ENCODE data around the gene ACTL8.

ACTL8 gene

DNA sequence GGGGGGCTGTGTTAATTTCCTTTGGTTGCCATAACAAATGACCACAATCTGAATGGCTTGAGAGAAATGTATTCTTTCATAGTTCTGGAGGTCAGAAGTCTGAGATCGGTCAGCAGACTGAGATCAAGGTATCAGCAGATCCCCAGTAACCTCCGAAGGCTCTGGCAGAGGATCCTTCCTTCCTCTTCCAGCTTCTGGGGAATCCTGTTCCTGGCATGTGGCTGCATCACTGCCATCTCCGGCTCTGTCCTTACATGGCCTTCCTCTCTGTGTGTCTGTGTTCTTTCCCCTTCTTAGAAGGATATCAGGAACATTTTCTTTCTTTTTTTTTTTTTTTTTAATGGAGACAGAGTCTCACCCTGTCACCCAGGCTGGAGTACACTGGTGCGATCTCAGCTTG lies 25.8 kb downstream of the ACTL8 start:
- TF ChIP-seq, protein P1, sequence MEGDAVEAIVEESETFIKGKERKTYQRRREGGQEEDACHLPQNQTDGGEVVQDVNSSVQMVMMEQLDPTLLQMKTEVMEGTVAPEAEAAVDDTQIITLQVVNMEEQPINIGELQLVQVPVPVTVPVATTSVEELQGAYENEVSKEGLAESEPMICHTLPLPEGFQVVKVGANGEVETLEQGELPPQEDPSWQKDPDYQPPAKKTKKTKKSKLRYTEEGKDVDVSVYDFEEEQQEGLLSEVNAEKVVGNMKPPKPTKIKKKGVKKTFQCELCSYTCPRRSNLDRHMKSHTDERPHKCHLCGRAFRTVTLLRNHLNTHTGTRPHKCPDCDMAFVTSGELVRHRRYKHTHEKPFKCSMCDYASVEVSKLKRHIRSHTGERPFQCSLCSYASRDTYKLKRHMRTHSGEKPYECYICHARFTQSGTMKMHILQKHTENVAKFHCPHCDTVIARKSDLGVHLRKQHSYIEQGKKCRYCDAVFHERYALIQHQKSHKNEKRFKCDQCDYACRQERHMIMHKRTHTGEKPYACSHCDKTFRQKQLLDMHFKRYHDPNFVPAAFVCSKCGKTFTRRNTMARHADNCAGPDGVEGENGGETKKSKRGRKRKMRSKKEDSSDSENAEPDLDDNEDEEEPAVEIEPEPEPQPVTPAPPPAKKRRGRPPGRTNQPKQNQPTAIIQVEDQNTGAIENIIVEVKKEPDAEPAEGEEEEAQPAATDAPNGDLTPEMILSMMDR (IDR thresholded peaks at IDR 0.05): no peak

DNA sequence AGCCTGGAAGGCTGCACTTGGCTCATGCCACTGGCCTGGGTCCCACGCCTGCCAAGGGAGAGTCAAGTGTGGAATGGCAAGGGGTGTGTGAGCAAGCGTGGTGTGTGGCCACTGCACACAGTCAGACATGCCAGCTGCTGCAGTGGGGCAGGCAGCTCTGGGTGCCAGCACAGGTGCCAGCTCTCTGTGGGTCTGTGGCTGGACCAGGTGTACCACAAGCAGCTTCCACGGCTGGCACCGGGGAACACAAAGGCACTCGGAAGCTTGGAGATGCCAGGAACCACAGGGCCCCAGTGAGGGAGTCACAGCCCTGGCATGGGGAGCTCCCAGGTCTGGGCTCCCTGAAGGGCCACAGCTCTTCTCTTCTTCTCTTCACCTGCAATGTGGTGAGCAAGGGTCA lies 34.8 kb downstream of the ACTL8 start:
- TF ChIP-seq, protein P1 (IDR thresholded peaks at IDR 0.05): no peak

DNA sequence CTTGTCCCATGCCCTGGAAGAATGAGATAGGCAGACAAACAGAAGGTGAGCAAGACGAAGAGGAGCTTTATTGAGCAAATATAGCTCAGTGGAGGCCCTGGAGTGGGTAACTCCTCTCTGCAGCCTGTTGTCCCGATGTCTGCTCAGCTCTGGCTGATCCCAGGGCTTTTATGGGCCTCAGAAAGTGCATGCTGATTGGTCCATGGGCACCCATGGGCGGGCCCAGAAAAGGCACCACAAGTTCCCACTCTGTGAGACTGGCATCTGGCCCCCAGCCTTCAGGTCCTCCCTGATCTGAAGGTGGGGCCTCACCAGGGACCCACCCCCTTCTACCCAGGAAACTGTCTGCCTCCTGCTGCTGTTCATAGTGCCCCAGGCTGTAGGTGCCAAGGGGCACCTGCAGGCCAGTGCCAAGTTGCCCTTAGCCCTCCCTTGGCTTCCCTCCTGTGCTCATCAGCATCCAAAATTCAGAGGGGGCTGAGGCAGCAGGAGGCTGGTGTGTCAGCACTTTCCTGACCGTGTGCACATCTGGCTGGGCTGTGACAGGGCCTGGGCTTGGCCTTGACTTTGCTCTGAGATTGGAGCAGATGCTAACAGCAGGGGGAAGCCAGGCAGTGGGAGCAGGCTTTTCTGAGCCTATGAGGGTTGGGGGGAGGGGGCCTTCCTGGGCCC lies 35.4 kb downstream of the ACTL8 start:
- TF ChIP-seq, protein P1 (IDR thresholded peaks at IDR 0.05): no peak

DNA sequence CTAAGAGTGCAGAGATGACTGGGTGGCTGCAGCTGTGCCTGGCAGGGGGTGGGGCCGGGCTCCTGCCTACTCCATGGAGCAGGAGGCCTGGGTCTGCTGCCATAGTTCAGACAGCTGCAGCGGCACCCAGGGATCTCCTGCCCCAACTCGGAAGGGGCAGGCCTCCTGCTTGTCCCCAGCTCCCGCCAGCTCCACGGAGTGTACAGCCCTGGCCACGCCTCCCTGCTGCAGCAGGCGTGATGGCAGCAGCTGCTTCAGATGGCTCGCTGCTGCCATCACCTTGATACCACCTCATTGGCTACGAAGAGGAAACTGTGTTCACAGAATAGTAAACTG lies 35.9 kb downstream of the ACTL8 start:
- TF ChIP-seq, protein P1 (IDR thresholded peaks at IDR 0.05): no peak

DNA sequence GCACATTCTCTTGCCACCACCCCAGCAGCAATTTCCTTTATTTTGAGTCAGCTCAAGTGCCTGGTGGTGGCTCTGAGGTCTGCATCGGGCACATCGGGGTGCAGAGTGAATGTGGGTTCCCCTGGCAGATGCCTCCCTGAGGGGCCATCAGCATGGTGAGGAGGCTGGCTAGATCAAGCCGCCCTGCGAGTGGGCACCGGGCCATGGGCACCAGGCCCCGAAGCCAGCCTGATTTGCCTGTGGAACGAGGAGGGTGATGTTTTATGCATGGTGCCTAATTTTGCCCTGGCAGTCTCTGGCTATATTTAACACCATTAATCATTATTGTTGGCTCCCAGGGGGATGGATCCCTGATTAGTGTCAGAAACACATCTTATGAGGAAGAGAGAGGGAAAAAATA lies 36.3 kb downstream of the ACTL8 start:
- TF ChIP-seq, protein P1 (IDR thresholded peaks at IDR 0.05): no peak

DNA sequence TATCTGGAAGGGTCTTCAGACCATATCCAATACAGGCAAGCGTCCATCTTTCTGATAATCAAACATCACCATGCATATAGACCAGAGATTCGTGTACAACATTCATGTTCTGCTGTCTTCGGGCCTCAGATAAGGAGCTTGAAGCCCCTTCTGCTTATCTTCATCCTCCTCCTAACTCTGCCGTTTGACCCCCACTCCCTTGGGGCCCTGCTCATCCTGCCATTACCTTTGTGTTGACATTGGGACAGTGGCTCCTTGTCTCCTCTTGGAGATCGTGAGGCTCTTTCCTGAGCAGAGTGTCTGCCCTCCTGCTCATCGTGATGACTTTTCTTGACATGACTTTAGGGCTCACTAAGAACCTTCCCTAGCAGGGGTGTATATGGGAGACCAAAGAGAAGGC lies 37.3 kb downstream of the ACTL8 start:
- TF ChIP-seq, protein P1 (IDR thresholded peaks at IDR 0.05): no peak

DNA sequence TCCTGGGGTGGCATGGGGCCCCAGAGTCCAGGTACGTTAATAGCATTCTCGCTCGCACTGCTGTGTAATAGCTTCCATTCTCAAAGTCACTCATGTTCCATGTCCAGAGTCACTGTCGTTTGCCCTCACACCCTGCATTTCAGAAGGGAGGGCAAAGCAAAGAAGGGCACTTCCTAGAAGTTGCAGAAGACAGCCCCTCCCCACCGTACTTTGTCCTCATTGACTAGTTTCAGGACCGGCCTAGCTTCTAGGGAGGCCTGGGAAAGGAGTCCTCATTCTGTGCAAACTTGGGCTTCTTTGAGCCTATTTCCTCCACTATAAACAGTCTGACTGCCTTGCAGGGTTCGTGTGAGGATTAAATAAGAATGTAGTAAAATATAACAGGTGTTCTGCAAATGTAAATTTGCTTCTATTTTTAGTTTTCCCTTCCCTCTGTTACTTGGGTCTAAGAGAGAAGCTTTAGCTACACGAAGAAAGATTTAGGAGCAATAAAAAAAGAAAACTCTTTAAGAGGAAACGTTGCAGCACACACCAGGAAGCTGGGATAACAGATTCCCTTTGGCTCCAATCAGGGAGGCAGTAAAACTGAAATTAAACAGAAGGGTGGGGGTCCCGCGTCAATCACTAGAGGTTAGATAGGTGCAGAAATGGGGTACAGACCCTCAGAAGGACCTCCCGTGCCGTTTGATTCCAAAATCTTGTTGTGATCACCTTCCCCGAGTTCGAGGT lies 40.1 kb downstream of the ACTL8 start:
- TF ChIP-seq, protein P1 (IDR thresholded peaks at IDR 0.05): no peak

Measured in LNCAP (cell line).